ENCODE measurements around the gene TMEM26. TPM values are rescaled to one million over a fixed set of nuclear protein-coding genes. Genes with fewer than 3 reads are reported as not detected.
"Not testable (repeated sequence)": the region's sequence is repeated elsewhere in the genome, so short reads cannot be mapped to it uniquely, and the experiment has no call there.

Gene TMEM26
- polyA plus RNA-seq, 12 donors, result 6.4 to 20.8 (median 13.9) TPM; not detected in 1

- no peak for DNase-seq
These were observed 46.4 kb downstream of the TMEM26 start for GRCh38 chr10:61406736-61407135.

- no peak for DNase-seq
These were observed 46.9 kb downstream of the TMEM26 start for GRCh38 chr10:61406242-61406641.

- DNase-seq, result no peak
These were observed 48.4 kb downstream of the TMEM26 start for GRCh38 chr10:61404751-61405150.

- no peak for DNase-seq
These were observed 52.7 kb downstream of the TMEM26 start for GRCh38 chr10:61400524-61400923.

GRCh38 chr10:61399406-61399805, 53.8 kb downstream of the TMEM26 start:
- no peak for DNase-seq

- no peak for DNase-seq
These were observed 54.6 kb downstream of the TMEM26 start for GRCh38 chr10:61398366-61399129.

GRCh38 chr10:61397175-61397986, 55.8 kb downstream of the TMEM26 start:
- no peak for DNase-seq

GRCh38 chr10:61391281-61391680, 61.9 kb downstream of the TMEM26 start:
- DNase-seq, result no peak

- DNase-seq, result no peak
These were observed 62.3 kb downstream of the TMEM26 start for GRCh38 chr10:61390851-61391250.

- no peak for DNase-seq
These were observed 63.3 kb downstream of the TMEM26 start for GRCh38 chr10:61389887-61390286.

- DNase-seq, result not testable (repeated sequence)
These were observed 64.2 kb downstream of the TMEM26 start for GRCh38 chr10:61388986-61389385.

GRCh38 chr10:61385231-61386001, 67.8 kb downstream of the TMEM26 start:
- DNase-seq, result no peak

GRCh38 chr10:61381153-61381552, 72.0 kb downstream of the TMEM26 start:
- not testable (repeated sequence) for DNase-seq

- no peak for DNase-seq
These were observed 74.3 kb downstream of the TMEM26 start for GRCh38 chr10:61378865-61379264.

- DNase-seq, result no peak
These were observed 76.2 kb downstream of the TMEM26 start for GRCh38 chr10:61376908-61377368.

GRCh38 chr10:61376377-61376776, 76.8 kb downstream of the TMEM26 start:
- DNase-seq, result no peak

- no peak for DNase-seq
These were observed 86.8 kb downstream of the TMEM26 start for GRCh38 chr10:61366365-61366764.

- no peak for DNase-seq
These were observed 88.6 kb downstream of the TMEM26 start for GRCh38 chr10:61364619-61365018.

- no peak for DNase-seq
These were observed 90.2 kb downstream of the TMEM26 start for GRCh38 chr10:61363006-61363405.

GRCh38 chr10:61359452-61359851, 93.7 kb downstream of the TMEM26 start:
- no peak for DNase-seq

GRCh38 chr10:61357687-61358086, 95.5 kb downstream of the TMEM26 start:
- no peak for DNase-seq

Measured in muscle of arm (tissue), 12 donors.